Mesendoderm (in vitro differentiated cells): ENCODE data around the gene GRIP1.

Experiments used
- DNase-seq: peaks from one replicate; pipeline ENCODE4 v3.0.0; 2013
- H2AK5ac ChIP-seq: 2 replicates; pipeline ENCODE4 v1.6.1; 2013; ENCODE audit warnings: low read length, inconsistent platforms
- H2BK120ac ChIP-seq: 2 replicates; pipeline ENCODE4 v1.6.1; 2013; ENCODE audit warnings: low read depth, mild to moderate bottlenecking, low read length, moderate library complexity, mixed read lengths
- H2BK15ac ChIP-seq: replicated peaks from 2 replicates; pipeline ENCODE4 v1.6.1; 2013; ENCODE audit warnings: low read depth, mild to moderate bottlenecking, moderate library complexity
- H2BK5ac ChIP-seq: 2 replicates; pipeline ENCODE4 v1.6.1; 2013; ENCODE audit warnings: low read length, inconsistent platforms
- H3K18ac ChIP-seq: 2 replicates; pipeline ENCODE4 v1.6.1; 2013; ENCODE audit warnings: mild to moderate bottlenecking, low read length, mixed read lengths
- H3K23ac ChIP-seq: one replicate; pipeline ENCODE4 v1.6.1; 2013; ENCODE audit warnings: low read length
- H3K27ac ChIP-seq: 2 replicates; pipeline ENCODE4 v1.5.1; 2013; ENCODE audit warnings: low read depth, mild to moderate bottlenecking, inconsistent platforms, low read length, moderate library complexity
- H3K27me3 ChIP-seq: 2 replicates; pipeline ENCODE4 v1.6.1; 2013; ENCODE audit warnings: low read length, control low read depth, mild to moderate bottlenecking, inconsistent platforms; ENCODE audit not compliant: insufficient read depth, poor library complexity
- H3K36me3 ChIP-seq: 2 replicates; pipeline ENCODE4 v1.6.1; 2013; ENCODE audit warnings: low read length, inconsistent platforms; ENCODE audit not compliant: control insufficient read depth, insufficient read depth
- H3K4ac ChIP-seq: one replicate; pipeline ENCODE4 v1.6.1; 2013; ENCODE audit warnings: low read depth, mild to moderate bottlenecking, low read length, moderate library complexity
- H3K4me1 ChIP-seq: 2 replicates; pipeline ENCODE4 v1.6.1; 2013; ENCODE audit warnings: low read depth, low read length, inconsistent platforms; ENCODE audit not compliant: control insufficient read depth
- H3K4me2 ChIP-seq: 2 replicates; pipeline ENCODE4 v1.6.1; 2013; ENCODE audit warnings: low read length
- H3K4me3 ChIP-seq: 2 replicates; pipeline ENCODE4 v1.5.1; 2013; ENCODE audit warnings: mild to moderate bottlenecking, low read length
- H3K56ac ChIP-seq: one replicate; pipeline ENCODE4 v1.6.1; 2013; ENCODE audit warnings: low read length
- H3K79me1 ChIP-seq: 2 replicates; pipeline ENCODE4 v1.6.1; 2013; ENCODE audit warnings: low read length, inconsistent platforms
- H3K79me2 ChIP-seq: 2 replicates; pipeline ENCODE4 v1.6.1; 2013; ENCODE audit warnings: mild to moderate bottlenecking, low read length; ENCODE audit not compliant: control insufficient read depth, insufficient read depth
- H3K9ac ChIP-seq: 2 replicates; pipeline ENCODE4 v1.6.1; 2013; ENCODE audit warnings: low read length, inconsistent platforms
- H4K5ac ChIP-seq: one replicate; pipeline ENCODE4 v1.6.1; 2013; ENCODE audit warnings: low read length
- H4K8ac ChIP-seq: one replicate; pipeline ENCODE4 v1.6.1; 2013; ENCODE audit warnings: low read depth, mild to moderate bottlenecking, control low read depth, low read length, moderate library complexity
- WGBS: extraction: QIAGEN DNeasy Blood & Tissue Kit; methylation state at CpG from one replicate; pipeline ENCODE4 v1.1.7; 2013; ENCODE audit warnings: low lambda C conversion rate, missing lambda C conversion rate; ENCODE audit not compliant: insufficient coverage; ENCODE audit errors: extremely low coverage; 5-methylcytosine and 5-hydroxymethylcytosine counted together

GRIP1 gene

GRCh38 chr12:66664076-66664475 is 14.8 kb downstream of the GRIP1 start:
- Histone ChIP-seq H2BK5ac (no peak overlapping the region), H3K36me3 (no peaks in the 10 kb centered on the region), H3K79me1 (no peaks in the 10 kb centered on the region), H4K5ac (no peak overlapping the region), H3K23ac (no peak overlapping the region), H3K27ac (no peak overlapping the region), H4K8ac (no peak overlapping the region), H3K27me3 (no peaks in the 10 kb centered on the region), H3K4me2 (no peak overlapping the region), H3K9ac (no peak overlapping the region), H2BK120ac (no peak overlapping the region), H3K79me2 (no peaks in the 10 kb centered on the region), H3K4me1 (no peaks in the 10 kb centered on the region), H3K18ac (no peak overlapping the region), H2BK15ac (no peak overlapping the region), H2AK5ac (no peak overlapping the region), H3K4me3 (no peak overlapping the region), H3K4ac (no peak overlapping the region), H3K56ac (no peak overlapping the region)
- DNase-seq = no peak
- WGBS = no CpG with 5 or more reads among the region's 1 CpG

- Histone ChIP-seq H2BK120ac (no peak overlapping the region), H3K56ac (no peak overlapping the region), H2AK5ac (no peak overlapping the region), H3K9ac (no peak overlapping the region), H3K27ac (no peak overlapping the region), H3K4me3 (no peak overlapping the region), H3K79me2 (no peaks in the 10 kb centered on the region), H2BK5ac (no peak overlapping the region), H3K23ac (no peak overlapping the region), H3K27me3 (no peaks in the 10 kb centered on the region), H3K4me1 (no peaks in the 10 kb centered on the region), H3K4me2 (no peak overlapping the region), H3K4ac (no peak overlapping the region), H2BK15ac (no peak overlapping the region), H4K5ac (no peak overlapping the region), H3K18ac (no peak overlapping the region), H3K36me3 (no peaks in the 10 kb centered on the region), H4K8ac (no peak overlapping the region), H3K79me1 (no peaks in the 10 kb centered on the region)
- no CpG with 5 or more reads among the region's 5 CpGs for WGBS
- DNase-seq = no peak
Observed at GRCh38 chr12:66663611-66664010, 15.3 kb downstream of the GRIP1 start.

GRCh38 chr12:66662729-66663128 is 16.1 kb downstream of the GRIP1 start:
- Histone ChIP-seq H3K79me1 (no peaks in the 10 kb centered on the region), H3K36me3 (no peaks in the 10 kb centered on the region), H3K4me3 (no peak overlapping the region), H3K27me3 (no peaks in the 10 kb centered on the region), H2AK5ac (no peak overlapping the region), H4K8ac (no peak overlapping the region), H2BK5ac (no peak overlapping the region), H3K4me2 (no peak overlapping the region), H3K23ac (no peak overlapping the region), H3K9ac (no peak overlapping the region), H3K18ac (no peak overlapping the region), H4K5ac (no peak overlapping the region), H2BK15ac (no peak overlapping the region), H2BK120ac (no peak overlapping the region), H3K4me1 (no peaks in the 10 kb centered on the region), H3K56ac (no peak overlapping the region), H3K4ac (no peak overlapping the region), H3K79me2 (no peaks in the 10 kb centered on the region), H3K27ac (no peak overlapping the region)
- WGBS = no CpG with 5 or more reads among the region's 1 CpG
- no peak for DNase-seq

GRCh38 chr12:66662179-66662578 is 16.7 kb downstream of the GRIP1 start:
- H3K79me1 ChIP-seq = no peaks in the 10 kb centered on the region
- H2AK5ac ChIP-seq = no peak overlapping the region
- H3K23ac ChIP-seq = no peak overlapping the region
- H3K4me1 ChIP-seq = no peaks in the 10 kb centered on the region
- H3K36me3 ChIP-seq = no peaks in the 10 kb centered on the region
- no peak overlapping the region for H4K5ac ChIP-seq
- no peak overlapping the region for H3K4ac ChIP-seq
- H3K4me3 ChIP-seq = no peak overlapping the region
- no peak overlapping the region for H2BK5ac ChIP-seq
- no peak overlapping the region for H2BK120ac ChIP-seq
- no peak overlapping the region for H3K56ac ChIP-seq
- no peaks in the 10 kb centered on the region for H3K27me3 ChIP-seq
- no peak overlapping the region for H2BK15ac ChIP-seq
- no peak overlapping the region for H4K8ac ChIP-seq
- no peak overlapping the region for H3K4me2 ChIP-seq
- no peak overlapping the region for H3K9ac ChIP-seq
- no peak for DNase-seq
- no peak overlapping the region for H3K18ac ChIP-seq
- H3K79me2 ChIP-seq = no peaks in the 10 kb centered on the region
- no peak overlapping the region for H3K27ac ChIP-seq

- Histone ChIP-seq H3K79me2 (no peaks in the 10 kb centered on the region), H3K4me1 (no peaks in the 10 kb centered on the region), H2BK120ac (no peak overlapping the region), H3K9ac (no peak overlapping the region), H3K56ac (no peak overlapping the region), H3K18ac (no peak overlapping the region), H4K8ac (no peak overlapping the region), H3K4ac (no peak overlapping the region), H3K4me3 (no peak overlapping the region), H4K5ac (no peak overlapping the region), H2BK5ac (no peak overlapping the region), H3K27me3 (no peaks in the 10 kb centered on the region), H2BK15ac (no peak overlapping the region), H3K79me1 (no peaks in the 10 kb centered on the region), H2AK5ac (no peak overlapping the region), H3K36me3 (no peaks in the 10 kb centered on the region), H3K23ac (no peak overlapping the region), H3K4me2 (no peak overlapping the region), H3K27ac (no peak overlapping the region)
- WGBS = no CpG with 5 or more reads among the region's 2 CpGs
- DNase-seq = no peak
Observed at GRCh38 chr12:66661357-66661756, 17.5 kb downstream of the GRIP1 start.

GRCh38 chr12:66653796-66654195 is 25.1 kb downstream of the GRIP1 start:
- Histone ChIP-seq H2BK15ac (no peak overlapping the region), H3K56ac (no peak overlapping the region), H3K23ac (no peak overlapping the region), H3K27ac (no peak overlapping the region), H2AK5ac (no peak overlapping the region), H4K8ac (no peak overlapping the region), H2BK120ac (no peak overlapping the region), H3K18ac (no peak overlapping the region), H2BK5ac (no peak overlapping the region), H3K4me1 (peaks cover 8% of the 10 kb centered on the region), H3K27me3 (no peaks in the 10 kb centered on the region), H3K4me2 (no peak overlapping the region), H3K9ac (no peak overlapping the region), H3K79me1 (no peaks in the 10 kb centered on the region), H3K36me3 (no peaks in the 10 kb centered on the region), H3K4me3 (no peak overlapping the region), H4K5ac (no peak overlapping the region), H3K79me2 (no peaks in the 10 kb centered on the region), H3K4ac (no peak overlapping the region)
- no CpG with 5 or more reads among the region's 1 CpG for WGBS
- peak; percentile 34 for DNase-seq
